Fibroblast of pulmonary artery (primary cell): ENCODE data around the gene TUBA1C.

Experiments
- DNase-seq: peaks from one replicate; pipeline ENCODE4 v3.0.0-alpha.2; 2010; ENCODE audit warnings: low read depth
- H3K4me3 ChIP-seq: replicated peaks from 2 replicates; pipeline ENCODE4 v1.5.1; 2011; ENCODE audit warnings: low read depth, mild to moderate bottlenecking, control low read depth, low read length, moderate library complexity
- TF ChIP-seq, protein P1 (sequence below): IDR thresholded peaks from 2 replicates; pipeline ENCODE4 v1.5.1; 2011; ENCODE audit warnings: mild to moderate bottlenecking, control low read depth, low read length, inconsistent platforms; ENCODE audit errors: missing control alignments

The TUBA1C gene

DNA sequence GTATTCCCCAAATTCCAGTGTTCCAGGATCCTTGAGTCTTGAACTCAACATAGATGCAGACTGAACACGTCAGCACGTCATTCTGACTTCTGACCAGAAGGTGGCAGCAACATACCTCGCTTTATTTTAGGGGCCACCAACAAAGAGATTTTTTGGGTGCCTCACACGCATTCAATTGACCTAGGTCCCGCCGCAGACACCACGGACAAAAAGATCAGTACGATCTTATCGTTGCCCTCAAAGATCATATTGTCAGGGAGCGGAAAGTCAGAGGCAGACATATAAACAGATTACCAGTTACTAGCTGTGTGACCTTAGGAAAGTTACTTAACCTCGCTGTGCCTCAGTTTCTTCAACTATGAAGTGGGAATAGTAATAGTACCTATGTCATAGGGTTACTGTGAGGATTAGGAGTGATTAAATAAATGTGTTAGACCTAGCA lies 23.6 kb downstream of the TUBA1C start:
- H3K4me3 ChIP-seq, result no peak overlapping the region
- peak; percentile 68 for DNase-seq
- TF ChIP-seq, protein P1, sequence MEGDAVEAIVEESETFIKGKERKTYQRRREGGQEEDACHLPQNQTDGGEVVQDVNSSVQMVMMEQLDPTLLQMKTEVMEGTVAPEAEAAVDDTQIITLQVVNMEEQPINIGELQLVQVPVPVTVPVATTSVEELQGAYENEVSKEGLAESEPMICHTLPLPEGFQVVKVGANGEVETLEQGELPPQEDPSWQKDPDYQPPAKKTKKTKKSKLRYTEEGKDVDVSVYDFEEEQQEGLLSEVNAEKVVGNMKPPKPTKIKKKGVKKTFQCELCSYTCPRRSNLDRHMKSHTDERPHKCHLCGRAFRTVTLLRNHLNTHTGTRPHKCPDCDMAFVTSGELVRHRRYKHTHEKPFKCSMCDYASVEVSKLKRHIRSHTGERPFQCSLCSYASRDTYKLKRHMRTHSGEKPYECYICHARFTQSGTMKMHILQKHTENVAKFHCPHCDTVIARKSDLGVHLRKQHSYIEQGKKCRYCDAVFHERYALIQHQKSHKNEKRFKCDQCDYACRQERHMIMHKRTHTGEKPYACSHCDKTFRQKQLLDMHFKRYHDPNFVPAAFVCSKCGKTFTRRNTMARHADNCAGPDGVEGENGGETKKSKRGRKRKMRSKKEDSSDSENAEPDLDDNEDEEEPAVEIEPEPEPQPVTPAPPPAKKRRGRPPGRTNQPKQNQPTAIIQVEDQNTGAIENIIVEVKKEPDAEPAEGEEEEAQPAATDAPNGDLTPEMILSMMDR, result peak; percentile 76

DNA sequence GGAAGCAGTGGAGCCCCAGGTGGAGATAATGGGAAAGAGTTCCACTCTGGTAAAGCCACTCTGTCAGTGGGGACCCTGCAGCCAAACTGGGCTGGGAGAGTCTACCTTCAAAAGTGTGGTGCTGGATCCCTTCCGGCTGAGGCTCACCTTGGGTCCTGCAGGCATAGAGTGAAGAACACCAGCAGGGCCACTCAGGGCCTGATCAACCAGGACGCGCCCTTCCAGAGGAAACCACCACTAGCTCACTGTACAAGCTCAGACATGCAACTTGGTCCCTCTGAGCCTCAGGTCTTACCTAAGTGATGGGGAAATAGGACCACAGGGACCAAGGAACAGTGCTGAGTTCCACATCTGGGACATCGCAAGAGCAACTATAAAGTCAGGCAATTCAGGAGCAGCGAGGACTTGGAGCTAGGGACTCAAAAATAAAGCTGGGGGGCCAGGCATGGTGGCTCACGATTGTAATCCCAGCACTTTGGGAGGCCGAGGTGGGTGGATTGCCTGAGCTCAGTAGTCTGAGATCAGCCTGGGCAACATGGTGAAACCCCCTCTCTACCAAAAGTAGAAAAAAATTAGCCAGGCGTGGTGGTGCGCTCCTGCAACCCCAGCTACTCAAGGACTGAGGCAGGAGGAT lies 24.2 kb downstream of the TUBA1C start:
- no peak for DNase-seq
- TF ChIP-seq, protein P1, result no peak

DNA sequence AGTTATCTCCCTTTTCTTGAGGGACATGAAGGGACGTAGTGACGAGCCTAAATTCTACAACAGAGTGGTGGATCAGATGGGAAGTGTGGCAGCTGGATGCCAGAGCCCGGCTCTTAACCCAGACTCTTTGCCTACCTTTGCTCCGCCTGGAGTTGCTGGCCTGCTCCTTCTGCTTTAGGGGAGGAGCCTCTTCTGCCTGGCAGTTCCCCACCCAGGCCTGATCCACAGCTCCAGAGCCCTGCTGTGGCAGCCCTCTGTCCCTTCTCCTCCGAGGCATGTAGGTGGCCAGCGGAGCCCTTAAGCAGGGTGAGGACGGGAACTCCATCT lies 27.8 kb downstream of the TUBA1C start:
- no peak overlapping the region for H3K4me3 ChIP-seq
- TF ChIP-seq, protein P1, result no peak
- no peak for DNase-seq

More for the DNA sequence above, 24.2 kb downstream of the TUBA1C start:
- H3K4me3 ChIP-seq, result no peak overlapping the region

DNA sequence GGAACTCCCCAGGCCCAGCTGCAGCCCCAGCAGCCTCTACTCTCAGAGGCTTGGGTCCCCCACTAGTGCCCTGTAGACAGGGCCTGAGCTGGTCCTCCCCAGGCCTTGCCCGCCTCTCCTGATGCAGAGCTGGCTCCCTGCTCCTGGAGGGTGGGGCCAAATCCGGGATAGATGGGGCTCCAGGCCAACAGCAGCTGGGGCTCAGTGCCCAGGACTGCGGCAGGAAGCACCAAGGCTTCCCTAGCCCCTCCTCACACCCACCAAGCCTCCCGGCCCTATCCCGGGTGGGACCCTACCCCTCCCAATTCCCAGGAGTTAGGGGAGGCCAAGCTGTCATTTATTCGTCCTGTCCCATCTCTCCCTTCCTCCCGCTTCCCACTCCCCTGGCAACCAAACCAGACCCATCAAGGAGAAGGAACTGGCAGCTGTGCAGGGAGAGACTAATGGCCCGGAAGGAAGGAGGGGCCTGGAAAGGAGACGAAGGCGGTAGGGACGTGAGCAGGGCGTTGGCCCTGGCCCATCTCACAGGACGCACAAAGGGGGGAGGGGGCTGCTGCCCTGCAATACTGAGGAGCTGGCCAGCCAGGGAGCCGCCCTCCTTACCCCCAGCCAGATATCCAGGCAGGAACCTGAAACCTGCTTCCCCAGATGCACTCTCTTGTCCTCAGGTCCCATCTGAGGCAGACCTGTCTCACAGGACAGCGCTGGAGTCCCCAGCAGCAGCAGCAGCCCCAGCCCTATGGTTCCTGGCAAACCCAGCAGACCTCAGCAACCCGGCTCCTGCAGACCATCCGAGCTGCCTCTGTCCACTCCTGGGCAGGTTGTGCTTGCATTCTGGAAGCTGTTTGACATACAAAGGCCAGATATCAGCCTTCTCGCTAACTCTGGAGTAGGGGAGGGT lies 28.4 kb downstream of the TUBA1C start:
- TF ChIP-seq, protein P1, result no peak
- H3K4me3 ChIP-seq, result no peak overlapping the region
- no peak for DNase-seq

DNA sequence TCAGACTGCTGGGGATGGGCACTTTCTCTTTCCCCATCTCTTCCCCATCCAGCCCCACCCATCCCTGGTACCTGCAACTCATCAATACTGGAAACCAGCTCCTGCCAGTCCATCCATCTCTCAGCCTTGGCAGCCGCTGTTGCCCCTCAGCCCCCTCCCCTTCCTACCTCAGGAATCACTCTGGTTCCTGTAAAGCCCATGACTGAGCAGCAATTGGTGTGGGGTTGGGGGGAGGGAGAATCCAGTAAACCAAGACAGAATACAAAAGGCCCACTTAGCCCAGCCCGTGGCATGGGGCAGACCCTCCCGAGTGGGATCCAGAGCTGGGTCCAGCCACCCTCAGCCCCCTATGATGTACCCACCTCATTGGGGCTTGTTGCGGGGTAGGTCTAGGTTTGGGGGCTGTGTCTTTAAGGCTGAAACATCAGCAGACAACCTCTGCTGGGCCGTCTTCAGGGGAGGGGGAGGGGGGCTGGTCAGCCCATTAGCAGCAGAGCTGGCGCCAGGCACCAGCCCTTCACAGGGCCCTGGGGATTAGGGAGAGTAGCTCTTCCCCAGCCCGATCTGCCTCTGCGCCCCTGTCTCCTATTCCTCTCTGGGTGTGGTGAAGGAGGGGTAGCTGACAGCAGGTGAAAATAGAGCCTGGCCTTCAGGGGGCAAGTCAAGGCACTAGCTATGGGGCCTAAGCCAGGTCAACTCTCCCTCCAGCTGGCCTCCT lies 29.4 kb downstream of the TUBA1C start:
- no peak overlapping the region for H3K4me3 ChIP-seq

DNA sequence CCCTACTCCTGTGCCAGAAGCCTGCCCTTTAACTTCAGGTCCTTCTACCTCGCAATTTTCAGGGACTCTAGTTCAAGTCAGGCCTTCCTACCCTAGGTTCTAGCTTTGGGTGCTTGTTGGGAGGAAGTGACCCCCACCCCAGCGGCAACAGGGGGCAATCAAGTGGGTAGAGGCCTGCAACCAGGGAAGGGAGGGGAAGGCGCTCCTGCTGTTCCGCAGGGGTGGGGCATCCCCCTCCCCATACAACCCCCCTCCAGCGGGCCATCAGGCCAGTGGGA lies 29.9 kb downstream of the TUBA1C start:
- no peak overlapping the region for H3K4me3 ChIP-seq
- TF ChIP-seq, protein P1, result no peak
- no peak for DNase-seq

More for the DNA sequence above, 29.4 kb downstream of the TUBA1C start:
- TF ChIP-seq, protein P1, result no peak
- DNase-seq, result no peak
